HG03439 (cell line): ENCODE results near the gene SOST.

ENCODE experiments used
- ATAC-seq: cut with Tn5 transposase; IDR thresholded peaks from one replicate; pipeline ENCODE4 v1.9.1; 2021; ENCODE audit warnings: mild to moderate bottlenecking, moderate library complexity; ENCODE audit not compliant: unreplicated experiment

SOST gene

GRCh38 chr17:43710101-43710500 is 48.5 kb downstream of the SOST start:
- no peak for ATAC-seq

- ATAC-seq = no peak
Measured at GRCh38 chr17:43709210-43709609, 49.4 kb downstream of the SOST start.

DNA sequence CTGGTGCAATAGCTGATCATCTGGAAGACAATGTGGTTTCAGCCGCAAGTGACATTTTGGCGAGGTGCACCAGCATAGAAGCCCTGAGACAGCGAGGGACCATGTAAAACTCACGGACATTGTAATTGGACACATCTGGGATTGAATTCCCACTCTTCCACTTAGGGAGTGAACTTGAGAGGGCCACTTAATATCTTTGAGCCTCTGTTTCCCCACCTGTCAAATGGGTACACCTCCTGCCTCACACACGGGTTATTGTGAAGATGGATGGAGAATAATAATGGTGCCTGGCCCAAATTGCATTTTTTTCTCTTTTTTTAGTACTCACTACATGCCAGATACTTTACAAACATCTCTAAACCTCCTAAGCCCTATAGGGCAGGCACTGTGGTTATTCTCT is 51.4 kb downstream of the SOST start:
- ATAC-seq = no peak

DNA sequence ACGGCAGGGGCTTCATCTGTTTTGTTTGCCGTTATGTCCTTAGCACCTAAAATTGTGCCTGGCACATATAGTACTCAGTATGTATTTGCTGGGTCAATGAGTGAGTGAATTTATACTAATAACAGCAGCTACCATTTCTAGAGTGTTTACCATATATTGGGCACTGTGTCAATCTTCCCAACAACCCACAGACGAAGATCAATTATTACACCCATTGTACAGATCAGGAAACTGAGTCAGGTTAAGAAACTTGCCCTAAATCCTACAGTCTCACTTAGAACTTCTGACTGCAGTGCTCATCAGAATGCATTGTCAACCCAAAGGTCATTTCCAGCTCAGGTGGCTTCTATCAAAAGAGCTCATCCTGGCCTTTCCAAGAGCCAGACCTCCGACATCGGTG is 52.4 kb downstream of the SOST start:
- ATAC-seq = no peak
